HG03439 (cell line): ENCODE results near the gene TNFRSF4.

Source experiments
- ATAC-seq: cut with Tn5 transposase; IDR thresholded peaks from one replicate; pipeline ENCODE4 v1.9.1; 2021; ENCODE audit warnings: mild to moderate bottlenecking, moderate library complexity; ENCODE audit not compliant: unreplicated experiment

TNFRSF4 gene

DNA sequence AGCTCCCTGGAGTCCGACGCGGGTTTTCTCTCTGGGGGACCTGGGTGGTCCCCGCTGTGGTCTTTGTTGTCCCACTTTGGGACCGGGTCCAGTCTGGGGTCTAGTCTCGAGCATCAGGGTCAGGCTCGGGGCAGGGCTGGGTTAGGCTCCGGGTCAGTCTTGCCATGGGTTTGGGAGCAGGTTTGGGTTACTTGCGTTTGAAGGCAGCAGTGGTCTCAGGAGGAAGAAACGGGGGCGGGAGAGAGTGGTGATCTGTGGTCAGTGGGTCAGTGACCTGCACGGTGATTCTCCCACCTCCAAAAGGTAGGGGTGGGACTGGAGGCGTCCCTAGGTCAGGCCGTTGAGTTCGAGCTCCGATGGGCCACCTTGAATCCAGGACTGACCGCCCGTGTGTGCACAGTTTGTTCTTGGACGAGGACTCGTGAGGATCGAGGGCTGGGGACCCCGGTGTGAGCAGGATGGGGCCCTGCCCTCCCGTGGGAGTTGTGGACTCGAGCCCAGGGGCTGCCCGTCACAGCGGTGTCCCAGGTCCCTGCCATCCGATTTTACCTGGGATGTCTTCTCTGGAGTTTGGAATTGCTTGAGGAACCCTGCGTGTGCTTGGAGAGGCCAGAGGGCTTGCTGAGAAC is 20.3 kb upstream of the TNFRSF4 start:
- ATAC-seq: no peak

- no peak for ATAC-seq
Observed at GRCh38 chr1:1233567-1233892, 19.6 kb upstream of the TNFRSF4 start.

GRCh38 chr1:1232796-1233566 is 19.0 kb upstream of the TNFRSF4 start:
- no peak for ATAC-seq

- no peak for ATAC-seq
Observed at GRCh38 chr1:1232208-1232795, 18.3 kb upstream of the TNFRSF4 start, which contains the start of gene B3GALT6. Gene B3GALT6 (plus strand): TSS chr1:1232237. CDS start chr1:1232279, 42 bp downstream.

DNA sequence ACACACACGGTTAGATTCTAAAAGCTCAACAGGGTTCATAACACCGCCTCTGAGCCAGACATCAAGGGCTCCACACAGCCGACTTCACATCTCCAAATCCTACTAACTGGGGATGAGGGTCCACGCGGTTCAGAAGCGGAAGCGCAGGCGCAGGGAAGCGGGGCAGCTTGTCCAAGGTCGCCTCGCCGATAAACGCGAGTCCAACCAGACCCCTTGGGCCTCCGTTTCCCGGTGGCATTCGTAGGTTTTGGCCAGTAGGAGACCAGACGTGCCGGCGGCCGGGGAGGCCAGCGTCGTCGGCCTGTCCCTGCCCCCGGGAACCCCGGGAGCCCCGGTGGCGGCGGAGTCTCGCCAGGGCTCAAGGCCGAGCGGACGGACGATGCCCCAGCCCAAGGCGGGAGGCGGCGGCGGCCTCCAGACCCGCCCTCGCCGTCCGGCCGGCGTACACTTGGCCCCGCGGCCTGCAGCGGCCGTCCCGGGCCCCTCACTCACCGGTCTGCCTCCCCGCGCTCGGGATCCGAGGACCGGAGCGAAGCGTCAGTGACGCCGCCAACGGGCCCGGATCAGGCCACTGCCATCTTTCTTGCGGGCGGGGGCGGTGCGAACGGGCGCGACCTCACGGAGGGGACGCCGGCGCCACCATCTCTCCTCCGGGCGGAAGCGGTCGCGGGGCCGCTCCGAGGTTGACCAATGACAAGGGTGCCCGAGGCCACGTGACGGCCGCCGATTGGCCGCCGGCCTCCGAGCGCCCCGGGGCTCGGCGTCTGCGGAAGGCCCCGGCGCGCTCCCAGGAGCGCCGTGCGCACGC is 17.7 kb upstream of the TNFRSF4 start, which contains the start of gene SDF4:
TSS of gene SDF4 (minus strand) at position 602 of the 808 bp plus-strand sequence. CDS start 3,229 bp downstream, outside the sequence.
- peak; percentile 88 for ATAC-seq

- ATAC-seq: no peak
Observed at GRCh38 chr1:1230656-1231399, 16.9 kb upstream of the TNFRSF4 start.

DNA sequence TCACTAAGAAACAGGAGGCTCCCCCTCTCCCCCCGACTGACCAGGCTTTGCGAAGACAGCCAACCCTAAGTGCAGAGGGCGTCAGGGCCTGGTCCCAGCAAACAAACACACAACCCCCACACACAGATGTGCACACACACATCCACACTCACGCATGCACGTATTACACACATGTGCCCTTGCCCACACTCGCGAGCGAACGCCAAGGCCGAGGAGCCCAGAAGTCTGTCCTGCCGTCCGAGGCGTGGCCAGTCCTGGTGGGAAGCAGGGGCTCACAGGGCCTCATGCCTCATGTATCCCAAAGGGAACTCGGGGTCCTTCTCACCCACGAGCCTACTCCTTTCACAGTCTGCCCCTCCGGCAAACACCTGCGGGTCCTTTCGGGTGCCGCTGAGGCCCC is 15.8 kb upstream of the TNFRSF4 start:
- no peak for ATAC-seq

DNA sequence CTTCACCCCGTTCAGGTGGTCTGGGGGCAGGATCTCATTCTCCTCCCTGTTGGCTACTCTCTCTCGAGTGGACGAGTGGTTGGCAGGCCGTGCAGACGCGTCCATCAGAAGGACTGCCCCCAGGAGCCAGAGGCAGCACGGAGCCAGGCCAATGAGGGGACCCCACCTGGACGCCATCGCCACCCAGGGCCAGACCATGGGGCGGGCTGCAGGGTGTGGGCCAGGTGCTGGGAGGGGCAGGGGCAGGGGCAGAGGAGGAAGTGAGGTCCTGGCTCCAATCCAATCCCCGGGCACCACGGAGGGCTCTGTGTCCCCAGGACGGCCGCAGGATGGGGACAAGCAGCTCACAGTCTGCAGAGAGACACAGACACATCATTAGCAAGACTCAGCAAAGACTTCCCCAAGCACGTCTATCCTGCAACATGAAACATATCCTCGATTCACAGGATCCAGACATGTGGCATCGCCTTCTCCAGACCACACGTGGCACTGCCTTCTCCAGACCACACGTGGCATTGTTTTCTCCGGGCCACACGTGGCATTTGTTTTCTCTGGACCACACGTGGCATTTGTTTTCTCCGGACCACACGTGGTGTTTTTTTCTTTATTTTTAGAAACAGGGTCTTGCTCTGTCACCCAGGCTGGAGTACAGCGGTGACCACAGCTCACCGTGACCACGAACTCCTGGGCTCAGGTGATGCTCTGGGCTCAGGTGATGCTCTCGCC is 14.8 kb upstream of the TNFRSF4 start:
- ATAC-seq: no peak

- ATAC-seq: no peak
Observed at GRCh38 chr1:1228187-1228586, 14.2 kb upstream of the TNFRSF4 start.

GRCh38 chr1:1227386-1227785 is 13.4 kb upstream of the TNFRSF4 start:
- ATAC-seq: no peak

DNA sequence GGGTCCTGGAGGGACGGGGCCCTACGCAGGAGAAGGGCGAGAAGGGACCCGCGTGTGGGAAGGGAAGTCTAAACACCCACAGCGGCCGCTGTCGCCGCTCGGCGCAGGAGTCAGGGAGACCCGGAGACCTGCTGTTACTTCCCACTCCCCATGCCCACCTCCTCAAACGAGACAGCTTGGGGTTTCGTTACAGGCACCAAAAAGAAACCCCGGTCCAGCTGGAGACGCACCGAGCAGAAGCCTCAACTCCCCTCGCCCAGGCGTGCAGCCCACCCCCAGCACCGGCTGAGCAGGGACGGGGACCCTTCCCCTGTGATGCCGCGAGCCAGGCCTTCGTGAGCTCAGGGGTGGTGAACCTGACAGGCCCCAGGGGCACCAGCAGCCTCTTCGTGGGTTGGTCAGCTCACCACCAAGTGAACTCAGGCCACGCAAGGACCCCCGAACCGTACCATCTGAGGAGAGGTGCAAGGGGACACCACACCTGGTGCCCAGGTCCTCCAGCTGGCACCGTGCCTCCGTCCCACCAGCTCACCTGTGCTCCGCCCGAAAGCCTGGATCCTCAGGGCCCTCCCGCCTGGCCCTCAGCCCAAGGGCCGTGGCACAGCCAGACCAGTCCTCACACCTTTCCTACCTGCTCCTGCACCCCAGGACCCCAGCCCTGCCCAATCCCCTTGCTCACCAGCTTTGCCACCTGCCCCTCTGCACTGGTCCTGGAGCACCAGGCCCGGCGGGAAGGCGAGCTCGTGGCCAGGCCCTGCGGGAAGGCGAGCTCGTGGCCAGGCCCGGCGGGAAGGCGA is 12.8 kb upstream of the TNFRSF4 start:
- ATAC-seq: no peak

DNA sequence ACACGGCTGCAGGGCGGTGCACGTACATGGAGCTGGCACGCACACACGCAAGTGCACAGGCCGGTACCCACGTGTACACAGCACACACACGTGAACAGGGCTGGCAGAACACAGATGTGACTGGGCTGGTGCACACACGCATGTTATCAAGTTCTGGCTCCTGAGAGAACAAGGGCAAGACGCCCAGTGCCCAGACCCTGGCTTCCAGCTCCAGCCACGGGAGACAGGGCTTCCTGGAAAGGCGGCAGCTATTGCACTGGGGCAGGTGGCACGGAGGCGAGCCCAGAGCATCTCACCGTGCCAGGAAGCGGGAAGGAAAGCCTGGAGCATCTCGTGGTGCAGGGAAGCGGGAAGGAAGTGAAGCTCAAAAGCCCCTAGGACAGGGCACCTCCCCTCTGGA is 12.0 kb upstream of the TNFRSF4 start:
- no peak for ATAC-seq

DNA sequence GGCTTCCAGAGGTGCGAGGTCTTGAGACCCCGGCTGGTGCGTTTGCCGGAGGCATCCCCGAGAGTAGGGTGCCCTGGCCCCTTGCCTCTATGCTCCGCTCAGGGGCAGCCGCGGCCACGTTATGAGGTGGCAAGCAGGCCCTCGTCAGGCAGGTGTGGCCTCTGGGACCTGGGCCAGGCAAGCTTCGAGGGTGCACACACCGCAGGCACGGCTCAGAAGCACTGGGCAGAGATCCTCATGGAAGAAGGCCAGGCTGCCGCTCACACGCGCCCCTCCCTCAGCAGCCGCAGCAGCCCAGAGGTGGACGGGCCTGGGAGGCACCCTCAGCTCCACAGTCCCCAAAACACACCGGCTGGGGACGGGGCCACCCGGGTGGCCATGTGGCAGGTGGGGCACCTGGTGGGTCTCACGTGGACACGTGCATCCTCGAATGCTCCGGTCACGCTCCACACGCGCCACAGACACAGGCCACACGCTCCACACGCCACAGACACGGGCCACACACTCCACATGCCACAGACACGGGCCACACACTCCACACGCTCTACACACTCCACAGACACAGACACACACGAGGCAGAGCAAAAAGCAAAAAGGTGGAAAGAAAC is 11.4 kb upstream of the TNFRSF4 start:
- no peak for ATAC-seq

DNA sequence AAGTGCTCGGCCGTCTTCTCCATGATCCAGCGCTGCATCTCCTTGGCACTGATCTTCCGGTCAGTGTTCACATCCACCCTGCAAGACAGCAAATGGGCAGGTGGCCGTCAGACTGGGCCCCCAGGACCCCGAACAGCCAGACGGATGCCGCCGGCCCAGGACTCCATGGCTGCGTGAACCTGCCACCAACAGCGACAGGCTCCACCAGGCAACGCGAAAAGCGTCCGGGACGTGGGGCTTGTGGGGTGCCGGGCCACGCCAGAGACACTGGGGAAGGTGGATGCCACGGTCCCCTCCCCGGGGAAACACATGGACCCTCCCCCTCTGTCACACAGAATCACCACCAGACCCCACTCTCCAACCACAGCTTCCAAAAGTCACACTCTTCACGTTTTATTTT is 9.9 kb upstream of the TNFRSF4 start:
- no peak for ATAC-seq

- no peak for ATAC-seq
Observed at GRCh38 chr1:1223321-1223720, 9.4 kb upstream of the TNFRSF4 start.

DNA sequence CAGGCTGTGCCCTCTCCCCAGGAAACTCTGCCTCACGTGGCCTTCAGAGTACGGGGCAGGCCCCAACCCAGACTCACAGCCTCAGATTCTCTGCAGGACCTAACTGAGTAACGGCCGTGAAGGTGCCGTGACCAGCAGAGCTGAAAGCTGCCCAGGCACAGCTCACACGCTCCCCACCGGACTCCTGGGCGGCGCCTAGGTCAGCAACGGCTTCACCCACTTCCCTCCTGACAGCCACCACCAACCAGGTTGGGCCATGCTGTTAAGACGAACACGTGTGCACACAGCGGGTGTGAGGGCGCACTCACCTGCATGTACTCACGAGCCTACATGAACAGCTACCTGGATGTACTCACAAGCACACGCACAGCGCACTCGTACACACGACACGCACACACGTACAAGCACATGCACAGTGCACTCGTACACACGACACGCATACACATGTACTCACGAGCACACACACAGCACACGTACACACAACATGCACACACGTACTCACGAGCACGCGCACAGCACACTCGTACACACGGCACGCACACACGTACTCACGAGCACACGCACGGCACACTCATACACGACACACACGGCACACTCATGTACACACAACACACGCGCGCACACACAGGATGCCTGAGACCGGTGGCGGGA is 8.7 kb upstream of the TNFRSF4 start:
- no peak for ATAC-seq

DNA sequence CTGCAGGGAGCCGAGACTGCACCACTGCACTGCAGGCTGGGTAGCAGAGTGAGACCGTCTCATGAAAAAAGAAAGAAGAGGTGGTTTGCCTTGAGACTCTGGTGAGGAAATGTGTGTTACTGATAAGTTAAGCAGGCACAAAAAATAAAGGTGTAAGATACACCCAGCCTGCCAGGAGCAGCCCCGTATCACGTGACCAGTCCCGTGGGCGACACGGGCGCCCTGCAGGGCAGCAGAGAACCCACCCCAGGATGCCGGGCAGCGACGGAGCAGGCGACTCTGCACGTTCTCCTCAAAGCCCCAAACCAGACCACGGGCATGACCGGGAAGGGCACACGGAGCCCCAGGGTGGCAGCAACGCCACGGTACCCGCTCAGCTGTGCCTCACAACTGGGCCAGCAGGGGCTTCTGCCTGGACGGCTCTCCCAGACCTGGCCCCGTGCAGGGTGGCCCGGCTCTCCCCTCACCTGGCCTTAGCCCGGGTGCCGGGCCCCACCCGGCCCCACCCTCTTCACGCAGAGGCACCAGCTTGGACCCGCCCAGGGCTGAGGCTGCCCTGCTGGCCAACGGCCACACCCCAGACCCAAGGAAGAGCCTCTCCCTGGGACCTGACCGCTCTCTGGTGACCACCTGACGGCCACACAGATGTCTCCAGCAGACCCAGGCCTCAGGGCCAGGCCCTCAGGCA is 8.1 kb upstream of the TNFRSF4 start:
- no peak for ATAC-seq

GRCh38 chr1:1220197-1220596 is 6.2 kb upstream of the TNFRSF4 start:
- ATAC-seq: no peak
